Measurements from ENCODE around the gene MRPS11. TPM values are rescaled to one million over a fixed set of nuclear protein-coding genes. Genes with fewer than 3 reads are reported as not detected.
"Not testable (repeated sequence)": the region's sequence is repeated elsewhere in the genome, so short reads cannot be mapped to it uniquely, and the experiment has no call there.

The MRPS11 gene
- total RNA-seq, 2 donors from 2014 or later = 44.4 to 75.0 TPM

GRCh38 chr15:88447741-88448140 is 19.8 kb upstream of the MRPS11 start:
- Mint-ChIP-seq H3K27me3 (peaks cover 27% of the 10 kb centered on the region), H3K27ac (no peak overlapping the region), H3K4me1 (peaks cover 4% of the 10 kb centered on the region), H3K36me3 (ENCODE audit: low read depth) (no peaks in the 10 kb centered on the region), H3K4me3 (no peak overlapping the region), H3K9me3 (peaks cover 12% of the 10 kb centered on the region)
- no peak for ATAC-seq (replicated peaks)

DNA sequence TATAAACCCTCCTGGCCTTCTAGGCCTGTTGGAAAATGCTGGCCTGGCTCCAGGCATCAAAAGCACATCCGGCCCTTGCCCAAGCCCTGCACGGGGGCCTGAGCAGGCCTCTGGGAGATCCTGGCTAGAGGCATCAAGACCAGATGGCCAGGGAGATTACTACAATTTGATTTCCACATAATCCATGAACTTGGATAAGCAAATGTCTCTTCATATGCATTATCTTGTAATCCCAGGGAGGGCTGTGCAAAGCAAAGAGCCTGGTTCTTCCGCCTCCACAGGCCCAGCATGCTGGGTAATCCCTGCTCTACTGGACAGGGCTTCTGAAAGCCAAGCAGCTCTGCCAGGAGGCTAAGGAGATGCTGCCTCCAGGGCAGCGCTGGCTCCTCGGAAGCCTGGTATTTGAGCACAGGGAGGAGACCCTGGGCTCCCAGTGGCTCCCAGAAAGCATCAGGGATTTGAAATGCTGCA is 18.5 kb upstream of the MRPS11 start:
- Mint-ChIP-seq H3K27me3 (peaks cover 14% of the 10 kb centered on the region), H3K4me3 (no peak overlapping the region), H3K27ac (no peak overlapping the region), H3K9me3 (peaks cover 5% of the 10 kb centered on the region), H3K36me3 (ENCODE audit: low read depth) (no peaks in the 10 kb centered on the region), H3K4me1 (peaks cover 4% of the 10 kb centered on the region)
- ATAC-seq (replicated peaks) = no peak

- peaks cover 11% of the 10 kb centered on the region for H3K27me3 Mint-ChIP-seq
- H3K36me3 Mint-ChIP-seq (ENCODE audit: low read depth) = no peaks in the 10 kb centered on the region
- H3K4me3 Mint-ChIP-seq = no peak overlapping the region
- H3K4me1 Mint-ChIP-seq = peaks cover 4% of the 10 kb centered on the region
- ATAC-seq (replicated peaks) = no peak
- no peak overlapping the region for H3K27ac Mint-ChIP-seq
- peaks cover under 1% of the 10 kb centered on the region for H3K9me3 Mint-ChIP-seq
Measured at GRCh38 chr15:88449581-88449980, 17.9 kb upstream of the MRPS11 start.

- peaks cover 11% of the 10 kb centered on the region for H3K27me3 Mint-ChIP-seq
- H3K9me3 Mint-ChIP-seq = no peaks in the 10 kb centered on the region
- H3K27ac Mint-ChIP-seq = no peak overlapping the region
- H3K36me3 Mint-ChIP-seq (ENCODE audit: low read depth) = no peaks in the 10 kb centered on the region
- ATAC-seq (replicated peaks) = peak; percentile 59
- peaks cover 4% of the 10 kb centered on the region for H3K4me1 Mint-ChIP-seq
- H3K4me3 Mint-ChIP-seq = no peak overlapping the region
Measured at GRCh38 chr15:88450125-88450798, 17.2 kb upstream of the MRPS11 start.

DNA sequence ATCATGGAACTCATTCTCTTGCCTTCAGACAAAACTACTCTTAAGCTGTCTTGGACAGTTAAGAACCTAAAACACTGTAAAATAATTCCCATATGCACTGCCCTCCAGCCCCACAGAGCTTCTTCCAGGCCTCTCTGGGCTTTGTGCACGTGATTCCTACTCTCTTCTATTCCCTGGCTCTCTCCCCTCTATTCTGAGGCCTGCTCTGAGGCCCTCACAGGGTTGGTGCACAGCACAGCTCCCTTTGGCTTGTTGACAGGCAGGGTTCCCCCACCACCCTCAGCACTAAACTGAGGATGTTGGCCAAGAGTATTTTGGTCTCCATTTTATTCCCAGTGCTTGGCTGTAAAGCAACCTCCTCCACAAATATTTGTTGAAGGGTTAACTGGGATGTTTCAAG is 13.9 kb upstream of the MRPS11 start:
- H3K4me3 Mint-ChIP-seq = no peak overlapping the region
- H3K27me3 Mint-ChIP-seq = peaks cover 5% of the 10 kb centered on the region
- peaks cover 18% of the 10 kb centered on the region for H3K36me3 Mint-ChIP-seq (ENCODE audit: low read depth)
- H3K4me1 Mint-ChIP-seq = peaks cover 4% of the 10 kb centered on the region
- H3K9me3 Mint-ChIP-seq = no peaks in the 10 kb centered on the region
- H3K27ac Mint-ChIP-seq = no peak overlapping the region
- no peak for ATAC-seq (replicated peaks)

- Mint-ChIP-seq H3K4me1 (peaks cover 4% of the 10 kb centered on the region), H3K27ac (no peak overlapping the region), H3K27me3 (peaks cover 5% of the 10 kb centered on the region), H3K9me3 (no peaks in the 10 kb centered on the region), H3K4me3 (no peak overlapping the region), H3K36me3 (ENCODE audit: low read depth) (peaks cover 24% of the 10 kb centered on the region)
- no peak for ATAC-seq (replicated peaks)
Measured at GRCh38 chr15:88454236-88454635, 13.3 kb upstream of the MRPS11 start.

- H3K4me3 Mint-ChIP-seq = no peak overlapping the region
- no peaks in the 10 kb centered on the region for H3K9me3 Mint-ChIP-seq
- peaks cover under 1% of the 10 kb centered on the region for H3K4me1 Mint-ChIP-seq
- no peak overlapping the region for H3K27ac Mint-ChIP-seq
- peaks cover under 1% of the 10 kb centered on the region for H3K27me3 Mint-ChIP-seq
- peaks cover 33% of the 10 kb centered on the region for H3K36me3 Mint-ChIP-seq (ENCODE audit: low read depth)
- peak; percentile 85 for ATAC-seq (replicated peaks)
Measured at GRCh38 chr15:88454867-88455810, 12.4 kb upstream of the MRPS11 start.

DNA sequence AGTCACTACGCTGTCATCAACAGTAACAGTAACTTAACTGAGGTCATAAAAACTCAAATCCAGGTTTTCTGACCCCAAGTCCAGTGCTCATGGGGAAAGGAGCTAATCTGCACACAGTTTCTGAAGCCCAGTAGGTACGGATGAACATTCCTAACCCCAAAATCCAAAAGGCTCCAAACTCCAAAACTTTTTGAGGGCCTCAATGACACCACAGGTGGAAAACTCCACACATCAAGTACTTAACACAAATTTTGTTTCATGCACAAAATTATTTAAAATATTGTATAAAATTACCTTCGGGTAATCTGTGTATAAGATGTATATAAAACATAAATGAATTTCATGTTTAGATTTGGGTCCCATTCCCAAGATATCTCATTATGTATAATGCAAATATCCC is 10.8 kb upstream of the MRPS11 start:
- ATAC-seq (replicated peaks) = no peak
- Mint-ChIP-seq H3K4me3 (no peak overlapping the region), H3K27ac (no peak overlapping the region), H3K4me1 (no peaks in the 10 kb centered on the region), H3K36me3 (ENCODE audit: low read depth) (peaks cover 49% of the 10 kb centered on the region), H3K9me3 (no peaks in the 10 kb centered on the region), H3K27me3 (no peaks in the 10 kb centered on the region)

- H3K4me3 Mint-ChIP-seq = no peak overlapping the region
- H3K36me3 Mint-ChIP-seq (ENCODE audit: low read depth) = peaks cover 83% of the 10 kb centered on the region
- no peaks in the 10 kb centered on the region for H3K27me3 Mint-ChIP-seq
- peak overlapping the region; percentile 15 for H3K27ac Mint-ChIP-seq
- peaks cover 19% of the 10 kb centered on the region for H3K4me1 Mint-ChIP-seq
- ATAC-seq (replicated peaks) = no peak
- no peaks in the 10 kb centered on the region for H3K9me3 Mint-ChIP-seq
Measured at GRCh38 chr15:88463870-88464532, 3.5 kb upstream of the MRPS11 start.

- peak; percentile 41 for ATAC-seq (replicated peaks)
- H3K27me3 Mint-ChIP-seq = no peaks in the 10 kb centered on the region
- H3K27ac Mint-ChIP-seq = peak overlapping the region; percentile 94
- H3K9me3 Mint-ChIP-seq = no peaks in the 10 kb centered on the region
- no peak overlapping the region for H3K4me3 Mint-ChIP-seq
- peaks cover 66% of the 10 kb centered on the region for H3K36me3 Mint-ChIP-seq (ENCODE audit: low read depth)
- peaks cover 19% of the 10 kb centered on the region for H3K4me1 Mint-ChIP-seq
Measured at GRCh38 chr15:88465633-88466224, 1.8 kb upstream of the MRPS11 start.

GRCh38 chr15:88467935-88468528 is 524 bp downstream of the MRPS11 start:
- Mint-ChIP-seq H3K4me1 (peaks cover 27% of the 10 kb centered on the region), H3K27me3 (no peaks in the 10 kb centered on the region), H3K9me3 (no peaks in the 10 kb centered on the region), H3K27ac (peak overlapping the region; percentile 94), H3K4me3 (no peak overlapping the region), H3K36me3 (ENCODE audit: low read depth) (peaks cover 59% of the 10 kb centered on the region)
- ATAC-seq (replicated peaks) = no peak

- not testable (repeated sequence) for H3K27me3 Mint-ChIP-seq; H3K9me3 Mint-ChIP-seq; ATAC-seq (replicated peaks); H3K4me3 Mint-ChIP-seq
- Mint-ChIP-seq H3K4me1 (peaks cover 27% of the 10 kb centered on the region), H3K27ac (peak overlapping the region; percentile 94), H3K36me3 (ENCODE audit: low read depth) (peaks cover 59% of the 10 kb centered on the region)
Measured at GRCh38 chr15:88468721-88469120, 1.2 kb downstream of the MRPS11 start.

GRCh38 chr15:88469321-88469720 is 1.8 kb downstream of the MRPS11 start:
- H3K27me3 Mint-ChIP-seq = no peaks in the 10 kb centered on the region
- no peak overlapping the region for H3K27ac Mint-ChIP-seq
- H3K4me3 Mint-ChIP-seq = no peak overlapping the region
- no peaks in the 10 kb centered on the region for H3K9me3 Mint-ChIP-seq
- peaks cover 59% of the 10 kb centered on the region for H3K36me3 Mint-ChIP-seq (ENCODE audit: low read depth)
- ATAC-seq (replicated peaks) = no peak
- peaks cover 27% of the 10 kb centered on the region for H3K4me1 Mint-ChIP-seq
